Transverse colon (tissue), 4 donors: ENCODE results near the gene ARL16.

Source experiments
- CTCF ChIP-seq, 5 experiments: fragments of 200-600 bp in 3 of 5; fragments of 450-650 bp in 2 of 5; sonication (generic) in 3 of 5; IDR thresholded peaks; 1 replicate in 2 of 5; 2 replicates in 3 of 5; pipeline ENCODE4 v1.5.1; 2016 to 2017; ENCODE audit warnings: antibody characterized with exemption in 5 of 5, inconsistent platforms in 3 of 5, mild to moderate bottlenecking in 2 of 5, moderate library complexity in 1 of 5
- POLR2A ChIP-seq: fragments of 450-650 bp; IDR thresholded peaks from one replicate; pipeline ENCODE4 v1.6.1; 2016; ENCODE audit warnings: antibody characterized with exemption, mild to moderate bottlenecking, moderate library complexity
- POLR2AphosphoS5 ChIP-seq, 3 donors: sonication (generic); formaldehyde crosslinking; IDR thresholded peaks; one replicate each; pipeline ENCODE4 v1.6.1; 2016; ENCODE audit warnings: antibody characterized with exemption in 3 of 3

DNA sequence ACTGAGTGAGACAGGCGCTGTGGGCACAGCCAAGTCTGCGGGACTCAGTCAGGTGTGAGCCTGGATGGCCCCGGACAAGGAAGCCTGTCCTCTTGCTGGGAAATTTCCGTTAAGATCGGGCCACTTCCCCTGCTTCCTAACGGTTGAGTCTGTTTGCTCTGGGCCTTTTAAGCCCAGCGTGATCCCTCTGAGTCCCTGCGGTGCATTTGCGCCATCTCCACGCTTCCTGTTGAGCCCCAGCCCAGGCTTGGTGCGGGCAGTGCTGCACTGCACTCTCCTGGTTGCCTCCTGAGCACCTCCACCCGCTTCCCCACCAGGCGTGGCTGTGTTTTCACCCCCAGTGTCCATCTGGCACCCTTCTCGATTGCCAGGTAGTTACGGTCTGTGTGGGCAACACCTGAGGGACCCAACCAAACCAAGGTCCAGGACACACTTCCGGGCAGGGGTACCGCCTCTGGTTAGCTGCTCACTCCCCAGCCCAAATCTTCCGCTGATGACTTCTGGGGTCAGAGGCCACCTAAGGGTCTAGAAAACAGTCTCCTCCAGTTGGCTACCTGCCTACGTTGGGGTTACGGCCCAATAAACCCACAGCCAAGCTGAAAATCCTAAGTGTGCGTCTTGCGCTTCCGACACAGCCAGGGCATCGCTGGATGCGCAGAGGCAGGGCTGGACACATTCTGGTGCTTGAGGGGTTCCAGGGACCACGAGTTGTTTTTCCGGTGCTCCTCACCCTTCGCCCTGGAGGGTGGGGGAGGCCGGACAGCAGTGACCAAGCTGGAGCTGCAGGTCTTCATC is 27.1 kb upstream of the ARL16 start:
- peak; percentile 33 for TF ChIP-seq POLR2A
- no peak for TF ChIP-seq CTCF (IDR thresholded peaks at IDR 0.05)
- peak in 1 of 3 donors; percentile 45 for TF ChIP-seq POLR2AphosphoS5 (IDR thresholded peaks at IDR 0.05)
